Esophagus muscularis mucosa (tissue), 3 donors: ENCODE data around the gene ABHD6.

Experiments used
- CTCF ChIP-seq, 3 experiments: fragments of 200-600 bp in 2 of 3; fragments of 450-650 bp in 1 of 3; sonication (generic) in 2 of 3; IDR thresholded peaks; one replicate each; pipeline ENCODE4 v1.5.1; 2017 to 2019; ENCODE audit warnings: antibody characterized with exemption in 3 of 3, mild to moderate bottlenecking in 2 of 3, moderate library complexity in 1 of 3
- EP300 ChIP-seq: sonication (generic); formaldehyde crosslinking; IDR thresholded peaks from one replicate; pipeline ENCODE4 v1.6.1; 2017; ENCODE audit warnings: antibody characterized with exemption

- no peak for TF ChIP-seq CTCF (IDR thresholded peaks at IDR 0.05)
- no peak for TF ChIP-seq EP300
Observed at GRCh38 chr3:58223855-58224254, 13.7 kb upstream of the ABHD6 start.
